ENCODE results near the gene HEATR5A.

The HEATR5A gene

GRCh38 chr14:31449971-31450610 lies 29.7 kb upstream of the HEATR5A start:
- Histone ChIP-seq H3K36me3 (ENCODE audit: insufficient read depth, low read length) (peaks cover 23% of the 10 kb centered on the region; the same call in 1 of the 2 replicates), H4K20me1 (ENCODE audit: insufficient read depth, low read length) (no peaks in the 10 kb centered on the region), H3K9ac (ENCODE audit: low read depth, low read length) (no peak overlapping the region), H3K4me1 (ENCODE audit: insufficient read depth, low read length) (peaks cover 8% of the 10 kb centered on the region; the same call in 1 of the 2 replicates), H3K79me2 (ENCODE audit: insufficient read depth, low read length) (no peaks in the 10 kb centered on the region), H3K4me3 (ENCODE audit: low read depth in 1 of 2, low read length in 2 of 2) (no peak overlapping the region), H3K9me3 (ENCODE audit: insufficient read depth, low read length, severe bottlenecking) (no peaks in the 10 kb centered on the region), H3K27me3 (ENCODE audit: insufficient read depth, low read length, poor library complexity) (no peaks in the 10 kb centered on the region), H3K27ac (ENCODE audit: low read length) (no peak overlapping the region), H2AFZ (ENCODE audit: low read depth, low read length) (no peak overlapping the region), H3K4me2 (ENCODE audit: insufficient read depth, low read length) (no peak overlapping the region)
- no peak for TF ChIP-seq EZH2 (IDR thresholded peaks at IDR 0.05; ENCODE audit: borderline replicate concordance, low read depth, low read length, severe bottlenecking)
- TF ChIP-seq CTCF (IDR thresholded peaks at IDR 0.05; ENCODE audit: borderline replicate concordance, extremely low read depth, low read length, poor library complexity, severe bottlenecking), result peak; percentile 62
- DNase-seq, result no peak
- peak; percentile 66 for ATAC-seq (ENCODE audit: insufficient read depth, low read depth)

GRCh38 chr14:31449136-31449535 lies 28.8 kb upstream of the HEATR5A start:
- peaks cover 23% of the 10 kb centered on the region; the same call in 1 of the 2 replicates for H3K36me3 ChIP-seq (ENCODE audit: insufficient read depth, low read length)
- no peak for ATAC-seq (ENCODE audit: insufficient read depth, low read depth)
- TF ChIP-seq CTCF (IDR thresholded peaks at IDR 0.05; ENCODE audit: borderline replicate concordance, extremely low read depth, low read length, poor library complexity, severe bottlenecking) (no peak), EZH2 (IDR thresholded peaks at IDR 0.05; ENCODE audit: borderline replicate concordance, low read depth, low read length, severe bottlenecking) (no peak)

GRCh38 chr14:31445703-31446102 lies 25.4 kb upstream of the HEATR5A start:
- no peak for ATAC-seq (ENCODE audit: insufficient read depth, low read depth)
- H4K20me1 ChIP-seq (ENCODE audit: insufficient read depth, low read length), result no peaks in the 10 kb centered on the region

More at GRCh38 chr14:31449136-31449535, 28.8 kb upstream of the HEATR5A start:
- no peak overlapping the region for H3K4me2 ChIP-seq (ENCODE audit: insufficient read depth, low read length)
- no peaks in the 10 kb centered on the region for H3K79me2 ChIP-seq (ENCODE audit: insufficient read depth, low read length)
- H3K4me3 ChIP-seq (ENCODE audit: low read depth in 1 of 2, low read length in 2 of 2), result no peak overlapping the region
- no peaks in the 10 kb centered on the region for H3K9me3 ChIP-seq (ENCODE audit: insufficient read depth, low read length, severe bottlenecking)
- no peak overlapping the region for H3K9ac ChIP-seq (ENCODE audit: low read depth, low read length)
- H4K20me1 ChIP-seq (ENCODE audit: insufficient read depth, low read length), result no peaks in the 10 kb centered on the region
- H3K27me3 ChIP-seq (ENCODE audit: insufficient read depth, low read length, poor library complexity), result no peaks in the 10 kb centered on the region
- DNase-seq, result no peak
- H3K27ac ChIP-seq (ENCODE audit: low read length), result no peak overlapping the region
- H2AFZ ChIP-seq (ENCODE audit: low read depth, low read length), result no peak overlapping the region
- no peaks in the 10 kb centered on the region for H3K4me1 ChIP-seq (ENCODE audit: insufficient read depth, low read length)

More at GRCh38 chr14:31445703-31446102, 25.4 kb upstream of the HEATR5A start:
- no peaks in the 10 kb centered on the region for H3K27me3 ChIP-seq (ENCODE audit: insufficient read depth, low read length, poor library complexity)
- H3K4me2 ChIP-seq (ENCODE audit: insufficient read depth, low read length), result no peak overlapping the region
- H3K4me1 ChIP-seq (ENCODE audit: insufficient read depth, low read length), result no peaks in the 10 kb centered on the region
- no peak overlapping the region for H3K4me3 ChIP-seq (ENCODE audit: low read depth in 1 of 2, low read length in 2 of 2)
- H2AFZ ChIP-seq (ENCODE audit: low read depth, low read length), result no peak overlapping the region
- DNase-seq, result no peak
- no peak overlapping the region for H3K27ac ChIP-seq (ENCODE audit: low read length)
- TF ChIP-seq CTCF (IDR thresholded peaks at IDR 0.05; ENCODE audit: borderline replicate concordance, extremely low read depth, low read length, poor library complexity, severe bottlenecking), result no peak
- TF ChIP-seq EZH2 (IDR thresholded peaks at IDR 0.05; ENCODE audit: borderline replicate concordance, low read depth, low read length, severe bottlenecking), result no peak
- peaks cover 13% of the 10 kb centered on the region; the same call in 1 of the 2 replicates for H3K36me3 ChIP-seq (ENCODE audit: insufficient read depth, low read length)
- H3K9me3 ChIP-seq (ENCODE audit: insufficient read depth, low read length, severe bottlenecking), result no peaks in the 10 kb centered on the region
- no peaks in the 10 kb centered on the region for H3K79me2 ChIP-seq (ENCODE audit: insufficient read depth, low read length)
- no peak overlapping the region for H3K9ac ChIP-seq (ENCODE audit: low read depth, low read length)
